ENCODE measurements around the gene RNF223. TPM values are rescaled to one million over a fixed set of nuclear protein-coding genes. Genes with fewer than 3 reads are reported as not detected.
A peak's percentile ranks its signal among the peaks of the same experiment; 100 is the strongest.

RNF223 gene
- polyA plus RNA-seq, 1 donor (not counting 4 experiments of a cell fraction or from before 2014, with no cell fraction given), result 0.22 TPM

DNA sequence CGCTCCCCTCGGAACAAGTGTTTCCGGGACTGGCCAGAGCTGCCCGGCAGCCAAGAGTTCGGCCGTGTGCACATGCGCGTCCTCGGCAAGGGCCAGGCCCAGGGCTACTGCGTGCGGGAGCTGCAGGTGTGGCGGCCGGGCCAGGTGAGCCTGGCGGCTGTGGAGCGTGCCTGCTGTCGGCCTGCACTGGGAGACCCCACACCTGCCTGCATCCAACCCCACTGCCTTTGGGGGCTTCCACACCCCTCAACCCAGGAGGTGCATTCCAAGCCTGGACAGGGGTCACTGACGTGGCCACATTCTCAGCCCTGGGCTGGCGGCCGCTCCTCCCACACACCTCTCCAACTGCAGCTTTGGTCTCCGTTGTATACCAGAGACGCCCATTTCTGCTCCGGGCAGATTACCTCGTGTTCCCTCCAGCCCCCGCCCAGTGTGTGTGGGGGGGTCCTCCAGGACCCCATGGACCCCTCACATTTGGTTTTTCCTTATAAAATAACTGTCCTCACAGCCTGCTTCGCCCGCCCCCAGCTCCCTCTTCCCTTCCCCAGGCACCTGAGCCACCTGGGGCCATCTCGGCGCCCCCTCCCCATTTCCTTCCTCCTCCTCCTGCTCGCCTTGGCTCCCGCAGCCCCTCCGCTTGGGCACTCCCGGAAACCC lies 6.1 kb downstream of the RNF223 start:
- no peak overlapping the region for H3K27ac ChIP-seq (ENCODE audit: control insufficient read depth, insufficient read depth, low read length)
- dilution Hi-C loops (cut with MboI; ENCODE audit: extremely low pct_ligation_motif_present, low sequenced_read_pairs), result no loop called here

DNA sequence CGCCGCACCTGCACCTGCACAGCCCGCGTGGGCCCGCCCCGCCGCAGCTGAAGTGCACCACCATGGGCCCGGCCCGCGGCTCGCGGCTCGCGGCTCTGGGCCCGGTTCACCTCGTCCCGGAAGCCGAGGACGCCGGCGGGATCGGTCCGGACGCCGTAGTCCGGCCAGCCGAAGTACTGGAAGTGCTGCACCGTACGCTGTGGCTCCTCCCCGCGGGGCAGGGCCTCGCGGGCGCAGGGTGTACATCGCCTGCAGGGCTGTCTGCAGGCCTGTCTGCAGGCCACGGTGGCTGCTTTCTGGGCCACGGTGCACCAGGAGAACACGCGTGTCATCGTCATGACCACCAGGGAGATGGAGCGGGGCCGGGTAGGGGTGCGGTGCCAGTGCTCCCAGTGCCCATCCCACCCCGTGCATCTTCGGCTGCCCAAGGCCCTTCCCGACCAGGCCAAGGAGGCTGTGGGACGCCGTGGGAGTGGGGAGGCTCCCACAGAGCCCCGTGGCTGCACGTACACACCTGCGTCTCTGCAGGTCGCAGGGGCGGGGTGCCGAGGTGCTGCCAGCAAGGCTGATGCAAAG lies 6.7 kb downstream of the RNF223 start:
- H3K79me2 ChIP-seq (ENCODE audit: control insufficient read depth, insufficient read depth, low read length), result no peaks in the 10 kb centered on the region
- DNase-seq (ENCODE audit: low read depth, low spot score) (no peak), FAIRE-seq (no peak)
- peaks cover 19% of the 10 kb centered on the region for H3K27me3 ChIP-seq (ENCODE audit: control insufficient read depth, extremely low read depth, insufficient read depth, low read length)
- no peaks in the 10 kb centered on the region for H3K36me3 ChIP-seq (ENCODE audit: control insufficient read depth in 2 of 2, extremely low read depth in 1 of 2, insufficient read depth in 2 of 2, low read length in 2 of 2)
- no peak overlapping the region for H3K4me3 ChIP-seq (ENCODE audit: control insufficient read depth in 2 of 3, extremely low read depth in 1 of 3, insufficient read depth in 2 of 3, low read depth in 1 of 3, low read length in 3 of 3)
- H3K4me1 ChIP-seq (ENCODE audit: control insufficient read depth, extremely low read depth, insufficient read depth, low read length), result peaks cover 22% of the 10 kb centered on the region
- no peaks in the 10 kb centered on the region for H4K20me1 ChIP-seq (ENCODE audit: control insufficient read depth, extremely low read depth, insufficient read depth, low read length)
- no peak overlapping the region for H3K4me2 ChIP-seq (ENCODE audit: control insufficient read depth, extremely low read depth, insufficient read depth, low read depth, low read length)
- no peaks in the 10 kb centered on the region for H3K9me3 ChIP-seq (ENCODE audit: control insufficient read depth, low read depth, low read length)
- no peaks in the 10 kb centered on the region for H3K9me1 ChIP-seq (ENCODE audit: control insufficient read depth, extremely low read depth, insufficient read depth, low read length)
- dilution Hi-C loops (cut with MboI; ENCODE audit: extremely low pct_ligation_motif_present, low sequenced_read_pairs), result no loop called here
- H3K9ac ChIP-seq (ENCODE audit: control insufficient read depth, extremely low read depth, insufficient read depth, low read length), result no peak overlapping the region
- H2AFZ ChIP-seq (ENCODE audit: control insufficient read depth, low read length), result no peak overlapping the region
- no peak overlapping the region for H3K27ac ChIP-seq (ENCODE audit: control insufficient read depth, insufficient read depth, low read length)
- TF ChIP-seq EZH2 (IDR thresholded peaks at IDR 0.05; ENCODE audit: low read length), result no peak
- TF ChIP-seq, protein P1, sequence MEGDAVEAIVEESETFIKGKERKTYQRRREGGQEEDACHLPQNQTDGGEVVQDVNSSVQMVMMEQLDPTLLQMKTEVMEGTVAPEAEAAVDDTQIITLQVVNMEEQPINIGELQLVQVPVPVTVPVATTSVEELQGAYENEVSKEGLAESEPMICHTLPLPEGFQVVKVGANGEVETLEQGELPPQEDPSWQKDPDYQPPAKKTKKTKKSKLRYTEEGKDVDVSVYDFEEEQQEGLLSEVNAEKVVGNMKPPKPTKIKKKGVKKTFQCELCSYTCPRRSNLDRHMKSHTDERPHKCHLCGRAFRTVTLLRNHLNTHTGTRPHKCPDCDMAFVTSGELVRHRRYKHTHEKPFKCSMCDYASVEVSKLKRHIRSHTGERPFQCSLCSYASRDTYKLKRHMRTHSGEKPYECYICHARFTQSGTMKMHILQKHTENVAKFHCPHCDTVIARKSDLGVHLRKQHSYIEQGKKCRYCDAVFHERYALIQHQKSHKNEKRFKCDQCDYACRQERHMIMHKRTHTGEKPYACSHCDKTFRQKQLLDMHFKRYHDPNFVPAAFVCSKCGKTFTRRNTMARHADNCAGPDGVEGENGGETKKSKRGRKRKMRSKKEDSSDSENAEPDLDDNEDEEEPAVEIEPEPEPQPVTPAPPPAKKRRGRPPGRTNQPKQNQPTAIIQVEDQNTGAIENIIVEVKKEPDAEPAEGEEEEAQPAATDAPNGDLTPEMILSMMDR (optimal IDR thresholded peaks at IDR 0.05 in 1 of 3, IDR thresholded peaks at IDR 0.05 in 1 of 3, conservative IDR thresholded peaks at IDR 0.05 in 1 of 3; ENCODE audit: extremely low read depth in 1 of 3, insufficient read depth in 2 of 3, low read length in 3 of 3), result no peak

More for the DNA sequence above, 6.1 kb downstream of the RNF223 start:
- DNase-seq (ENCODE audit: low read depth, low spot score), result no peak
- no peaks in the 10 kb centered on the region for H3K9me3 ChIP-seq (ENCODE audit: control insufficient read depth, low read depth, low read length)
- no peak for FAIRE-seq
- peak; percentile 62 for TF ChIP-seq EZH2 (IDR thresholded peaks at IDR 0.05; ENCODE audit: low read length)
- TF ChIP-seq, protein P1 (optimal IDR thresholded peaks at IDR 0.05 in 1 of 3, IDR thresholded peaks at IDR 0.05 in 1 of 3, conservative IDR thresholded peaks at IDR 0.05 in 1 of 3; ENCODE audit: extremely low read depth in 1 of 3, insufficient read depth in 2 of 3, low read length in 3 of 3), result no peak
- peaks cover 20% of the 10 kb centered on the region for H3K4me1 ChIP-seq (ENCODE audit: control insufficient read depth, extremely low read depth, insufficient read depth, low read length)
- no peak overlapping the region for H3K9ac ChIP-seq (ENCODE audit: control insufficient read depth, extremely low read depth, insufficient read depth, low read length)
- peak overlapping the region; percentile 16 for H3K4me2 ChIP-seq (ENCODE audit: control insufficient read depth, extremely low read depth, insufficient read depth, low read depth, low read length)
- peak overlapping the region in 1 of 3 experiments; percentile 9 for H3K4me3 ChIP-seq (ENCODE audit: control insufficient read depth in 2 of 3, extremely low read depth in 1 of 3, insufficient read depth in 2 of 3, low read depth in 1 of 3, low read length in 3 of 3)
- H2AFZ ChIP-seq (ENCODE audit: control insufficient read depth, low read length), result no peak overlapping the region
- no peaks in the 10 kb centered on the region for H3K79me2 ChIP-seq (ENCODE audit: control insufficient read depth, insufficient read depth, low read length)
- no peaks in the 10 kb centered on the region for H3K36me3 ChIP-seq (ENCODE audit: control insufficient read depth in 2 of 2, extremely low read depth in 1 of 2, insufficient read depth in 2 of 2, low read length in 2 of 2)
- H3K27me3 ChIP-seq (ENCODE audit: control insufficient read depth, extremely low read depth, insufficient read depth, low read length), result peaks cover 16% of the 10 kb centered on the region
- no peaks in the 10 kb centered on the region for H3K9me1 ChIP-seq (ENCODE audit: control insufficient read depth, extremely low read depth, insufficient read depth, low read length)
- H4K20me1 ChIP-seq (ENCODE audit: control insufficient read depth, extremely low read depth, insufficient read depth, low read length), result no peaks in the 10 kb centered on the region
